OCI-LY7 (cell line): Measurements from ENCODE around the gene KIF1B.

Experiments used
- EZH2phosphoT487 ChIP-seq: fragments of 200-600 bp; sonication (generic); IDR thresholded peaks from 2 replicates; pipeline ENCODE4 v1.6.1; 2018; ENCODE audit warnings: low read depth, borderline replicate concordance, mild to moderate bottlenecking, mixed run types, antibody characterized with exemption, low read length, moderate library complexity, mixed read lengths
- TF ChIP-seq, protein P1 (sequence below): fragments of 200-600 bp; sonication (generic); conservative IDR thresholded peaks from 2 replicates; pipeline ENCODE4 v1.5.1; 2014; ENCODE audit warnings: mild to moderate bottlenecking, antibody characterized with exemption, low read length, moderate library complexity, mixed read lengths

DNA sequence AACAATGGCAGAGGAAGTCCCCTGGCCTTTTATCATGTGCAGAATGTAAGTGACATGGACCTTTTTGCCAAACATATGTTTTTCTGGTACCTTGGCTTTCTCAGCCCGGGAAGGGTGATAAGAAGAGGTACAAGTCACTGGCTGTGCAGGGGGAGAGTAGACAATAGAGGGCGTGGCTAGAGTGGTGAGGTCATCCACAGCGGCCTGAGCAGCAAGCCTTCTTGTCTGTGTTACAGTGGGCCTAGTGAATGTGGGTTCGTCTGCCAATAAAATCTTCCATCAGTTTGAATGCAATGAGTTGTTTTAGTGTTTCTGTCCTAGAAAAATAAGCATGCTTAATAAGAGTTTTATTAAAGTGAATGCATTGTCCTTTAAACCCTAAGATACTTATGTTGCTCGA lies 129.4 kb downstream of the KIF1B start:
- TF ChIP-seq, protein P1, sequence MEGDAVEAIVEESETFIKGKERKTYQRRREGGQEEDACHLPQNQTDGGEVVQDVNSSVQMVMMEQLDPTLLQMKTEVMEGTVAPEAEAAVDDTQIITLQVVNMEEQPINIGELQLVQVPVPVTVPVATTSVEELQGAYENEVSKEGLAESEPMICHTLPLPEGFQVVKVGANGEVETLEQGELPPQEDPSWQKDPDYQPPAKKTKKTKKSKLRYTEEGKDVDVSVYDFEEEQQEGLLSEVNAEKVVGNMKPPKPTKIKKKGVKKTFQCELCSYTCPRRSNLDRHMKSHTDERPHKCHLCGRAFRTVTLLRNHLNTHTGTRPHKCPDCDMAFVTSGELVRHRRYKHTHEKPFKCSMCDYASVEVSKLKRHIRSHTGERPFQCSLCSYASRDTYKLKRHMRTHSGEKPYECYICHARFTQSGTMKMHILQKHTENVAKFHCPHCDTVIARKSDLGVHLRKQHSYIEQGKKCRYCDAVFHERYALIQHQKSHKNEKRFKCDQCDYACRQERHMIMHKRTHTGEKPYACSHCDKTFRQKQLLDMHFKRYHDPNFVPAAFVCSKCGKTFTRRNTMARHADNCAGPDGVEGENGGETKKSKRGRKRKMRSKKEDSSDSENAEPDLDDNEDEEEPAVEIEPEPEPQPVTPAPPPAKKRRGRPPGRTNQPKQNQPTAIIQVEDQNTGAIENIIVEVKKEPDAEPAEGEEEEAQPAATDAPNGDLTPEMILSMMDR = no peak
- TF ChIP-seq EZH2phosphoT487 = no peak
